GM19043 (cell line): ENCODE data around the gene C17orf50.
"Not testable (repeated sequence)": the region's sequence is repeated elsewhere in the genome, so short reads cannot be mapped to it uniquely, and the experiment has no call there.

Source experiments
- ATAC-seq: cut with Tn5 transposase; IDR thresholded peaks from one replicate; pipeline ENCODE4 v1.9.1; 2021; ENCODE audit warnings: low read depth; ENCODE audit not compliant: unreplicated experiment

C17orf50 gene

DNA sequence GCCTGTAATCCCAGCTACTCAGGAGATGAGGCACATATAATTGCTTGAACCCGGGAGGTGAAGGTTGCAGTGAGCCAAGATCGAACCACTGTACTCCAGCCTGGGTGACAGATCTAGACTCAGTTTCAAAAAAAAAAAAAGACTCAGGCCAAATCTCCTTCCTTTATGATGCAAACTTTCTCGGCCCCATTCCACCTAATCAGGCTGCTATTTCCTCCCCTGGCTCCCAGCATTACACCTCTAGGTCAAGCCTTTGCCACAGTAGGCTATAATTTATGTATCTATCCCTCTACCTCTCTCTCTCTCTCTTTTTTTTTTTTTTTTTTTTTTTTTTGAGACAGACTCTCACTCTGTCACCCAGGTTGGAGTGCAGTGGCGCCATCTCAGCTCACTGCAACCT, 9.1 kb upstream of the C17orf50 start:
- not testable (repeated sequence) for ATAC-seq

DNA sequence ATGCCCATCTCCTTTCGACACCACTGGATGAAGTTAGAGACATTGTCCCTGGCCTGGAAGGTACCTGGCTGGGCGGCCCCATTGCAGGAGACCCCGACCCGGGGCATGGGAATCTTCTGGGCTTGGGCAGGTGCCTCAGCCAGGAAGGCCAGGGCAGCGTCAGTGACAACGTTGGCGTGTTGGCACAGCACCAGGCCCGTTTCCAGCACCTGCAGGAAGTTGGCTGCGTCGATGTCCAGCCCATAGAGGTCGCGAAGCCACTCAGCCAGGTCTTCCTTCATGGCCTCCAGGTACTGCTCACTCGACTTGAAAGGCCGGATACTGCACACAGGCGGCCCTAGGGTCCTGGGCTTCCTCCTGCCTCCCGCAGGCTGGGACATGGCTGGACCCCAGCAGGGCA, 8.2 kb upstream of the C17orf50 start:
- no peak for ATAC-seq

DNA sequence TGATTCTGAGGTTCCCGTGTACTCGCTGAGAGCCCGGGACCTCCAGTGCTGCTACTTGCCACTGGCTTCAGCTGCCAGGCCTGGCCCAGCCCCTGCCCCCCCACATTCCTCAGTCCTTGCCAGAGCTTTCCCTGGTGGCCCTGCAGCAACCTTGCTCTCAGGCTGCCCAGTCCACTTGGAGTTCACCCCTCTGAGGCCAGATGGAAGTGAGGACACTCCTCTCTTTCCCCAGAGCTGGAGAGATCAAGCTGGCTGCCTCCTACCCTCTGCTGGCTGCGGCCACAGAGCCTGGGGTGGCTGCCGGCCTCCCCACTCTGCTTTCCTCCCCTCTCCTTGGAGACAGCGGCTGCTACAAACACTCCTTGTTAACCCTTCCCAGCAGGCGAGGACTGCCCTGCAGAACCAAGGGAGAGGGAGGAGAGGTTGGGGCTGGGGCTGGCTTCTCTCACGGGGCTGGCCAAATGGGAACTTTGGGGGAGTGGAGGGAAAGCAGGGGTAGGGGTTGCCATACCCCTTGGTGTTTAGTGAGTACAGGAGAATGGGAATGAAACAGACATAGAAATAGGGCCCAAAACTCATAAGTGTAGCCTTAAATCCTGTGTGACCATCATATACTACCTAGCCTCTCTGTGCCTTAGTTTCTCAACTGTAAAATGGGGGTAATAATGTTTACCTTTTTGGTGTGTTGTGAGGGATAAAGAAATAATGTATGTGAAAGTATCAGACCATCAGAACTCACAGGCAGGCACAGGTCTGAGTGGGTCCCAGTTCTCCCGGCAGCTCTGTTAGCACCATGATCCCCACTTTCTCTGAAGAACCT, 7.5 kb upstream of the C17orf50 start, which contains the start of gene GAS2L2:
Gene GAS2L2 (minus strand): TSS at position 295 of the 820 bp plus-strand sequence. CDS start 389 bp downstream, outside the sequence.
- no peak for ATAC-seq

DNA sequence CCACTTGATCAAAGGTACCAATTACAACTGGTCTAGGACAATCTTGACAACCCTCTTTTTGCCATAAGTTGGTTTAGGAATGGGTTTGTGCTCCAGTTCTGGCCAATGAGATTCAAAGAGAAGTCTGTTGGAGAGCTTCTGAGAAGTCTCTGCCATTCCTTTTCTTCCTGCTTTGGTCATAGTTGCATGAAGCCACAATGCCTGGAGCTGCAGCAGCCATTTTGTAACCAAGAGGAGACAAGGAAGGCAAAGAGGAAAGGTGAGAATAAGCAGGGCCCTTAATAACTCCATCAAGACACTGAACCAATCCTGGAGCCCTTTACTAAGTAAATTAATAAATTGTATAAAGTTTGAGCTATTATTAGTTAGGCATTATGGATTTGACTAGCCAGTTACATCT, 3.4 kb upstream of the C17orf50 start:
- ATAC-seq: no peak

DNA sequence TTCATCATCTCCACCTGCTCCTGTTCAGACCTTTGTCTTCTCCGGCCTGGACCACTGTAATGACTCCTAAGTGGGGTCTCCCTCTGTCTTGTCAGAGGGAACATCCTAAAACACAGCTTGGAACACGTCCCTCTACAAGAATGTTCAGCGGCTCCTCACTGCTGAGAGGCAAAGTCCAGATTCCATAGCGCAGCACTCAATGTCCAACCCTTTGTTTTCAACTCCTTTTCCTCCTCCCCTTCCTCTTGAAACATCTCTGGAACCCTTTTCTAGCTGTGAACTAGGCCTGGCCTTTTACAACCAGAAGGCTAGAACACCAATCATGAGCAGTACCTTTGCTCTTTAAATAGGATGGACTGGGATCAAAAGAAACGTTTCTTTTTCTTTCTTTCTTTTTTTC, 914 bp downstream of the C17orf50 start:
- no peak for ATAC-seq

DNA sequence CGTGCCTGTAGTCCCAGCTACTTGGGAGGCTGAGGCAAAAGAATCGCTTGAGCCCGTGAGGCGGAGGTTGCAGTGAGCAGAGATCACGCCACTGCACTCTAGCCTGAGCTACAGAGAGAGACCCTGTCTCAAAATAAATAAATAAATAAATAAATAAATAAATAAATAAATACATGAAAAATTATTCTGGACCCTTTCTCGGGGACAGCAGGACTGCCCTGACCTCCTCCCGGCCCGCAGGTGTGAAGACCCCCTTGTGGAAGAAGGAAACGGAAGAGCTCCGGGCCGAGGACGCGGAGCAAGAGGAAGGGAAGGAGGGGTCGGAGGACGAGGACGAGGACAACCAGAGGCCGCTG, 3.1 kb downstream of the C17orf50 start:
- ATAC-seq: no peak

DNA sequence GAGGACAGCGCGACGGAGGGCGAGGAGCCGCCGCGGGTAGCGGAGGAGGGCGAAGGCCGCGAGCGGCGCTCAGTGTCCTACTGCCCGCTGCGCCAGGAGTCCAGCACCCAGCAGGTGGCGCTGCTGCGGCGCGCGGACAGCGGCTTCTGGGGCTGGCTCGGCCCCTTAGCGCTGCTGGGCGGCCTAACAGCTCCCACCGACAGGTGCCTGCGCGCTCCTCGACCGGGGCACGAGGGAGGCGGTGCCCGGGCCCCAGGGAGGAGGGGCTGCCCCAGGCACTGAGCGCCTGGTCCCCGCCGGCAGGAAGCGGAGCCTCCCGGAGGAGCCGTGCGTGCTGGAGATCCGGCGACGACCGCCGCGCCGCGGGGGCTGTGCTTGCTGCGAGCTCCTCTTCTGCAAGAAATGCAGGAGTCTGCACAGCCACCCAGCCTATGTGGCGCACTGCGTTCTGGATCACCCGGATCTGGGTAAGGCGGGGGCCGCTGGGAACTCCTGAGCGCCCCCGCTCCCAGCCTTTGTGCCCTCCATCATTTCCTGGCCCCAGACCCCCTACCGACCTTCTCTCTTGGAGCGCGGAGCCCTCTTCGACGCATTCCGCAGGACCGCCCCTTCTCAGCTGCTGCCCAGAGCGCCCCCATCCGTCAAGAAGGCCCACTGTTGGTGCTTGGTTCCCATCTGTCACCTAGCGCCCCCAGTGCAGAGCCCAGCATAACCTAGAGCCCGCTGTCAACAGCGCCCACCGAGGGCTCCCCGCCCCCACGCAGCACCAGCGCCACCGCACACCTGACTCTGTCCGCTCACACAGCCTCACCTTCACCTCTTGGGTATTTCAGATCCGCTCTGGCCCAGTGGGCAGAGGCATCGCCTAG, 3.7 kb downstream of the C17orf50 start:
- ATAC-seq: peak; percentile 87

DNA sequence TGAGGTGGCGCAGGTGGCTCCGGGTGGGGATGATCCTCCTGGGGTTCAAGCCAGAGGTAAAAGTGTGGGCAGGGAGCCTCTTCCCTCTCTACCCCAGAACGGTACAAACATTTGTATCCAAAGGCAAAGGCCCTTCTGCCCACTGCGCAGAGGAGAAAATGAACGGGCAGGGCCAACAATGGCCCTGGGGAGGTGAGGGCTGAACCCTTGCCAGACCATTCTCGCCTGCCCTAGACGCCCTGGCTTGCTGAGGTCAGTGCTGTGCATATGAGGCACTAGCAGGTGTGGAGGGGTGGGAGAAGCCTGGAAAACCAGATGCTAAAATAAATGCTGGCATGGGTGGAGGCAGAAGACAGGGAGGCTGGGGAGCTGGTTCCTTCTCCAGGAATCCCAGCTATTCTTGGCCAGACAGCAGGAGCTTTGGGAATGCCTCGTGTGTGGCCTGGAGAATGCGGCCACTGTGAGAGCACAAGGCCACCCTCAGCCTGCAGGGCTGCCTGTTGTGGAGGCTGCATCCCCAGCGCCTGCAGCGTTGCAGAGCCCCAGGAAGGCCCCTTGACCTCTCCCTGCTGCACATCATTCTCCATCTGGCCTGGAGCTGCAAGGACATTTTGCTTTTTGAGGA, 4.5 kb downstream of the C17orf50 start:
- ATAC-seq: no peak

DNA sequence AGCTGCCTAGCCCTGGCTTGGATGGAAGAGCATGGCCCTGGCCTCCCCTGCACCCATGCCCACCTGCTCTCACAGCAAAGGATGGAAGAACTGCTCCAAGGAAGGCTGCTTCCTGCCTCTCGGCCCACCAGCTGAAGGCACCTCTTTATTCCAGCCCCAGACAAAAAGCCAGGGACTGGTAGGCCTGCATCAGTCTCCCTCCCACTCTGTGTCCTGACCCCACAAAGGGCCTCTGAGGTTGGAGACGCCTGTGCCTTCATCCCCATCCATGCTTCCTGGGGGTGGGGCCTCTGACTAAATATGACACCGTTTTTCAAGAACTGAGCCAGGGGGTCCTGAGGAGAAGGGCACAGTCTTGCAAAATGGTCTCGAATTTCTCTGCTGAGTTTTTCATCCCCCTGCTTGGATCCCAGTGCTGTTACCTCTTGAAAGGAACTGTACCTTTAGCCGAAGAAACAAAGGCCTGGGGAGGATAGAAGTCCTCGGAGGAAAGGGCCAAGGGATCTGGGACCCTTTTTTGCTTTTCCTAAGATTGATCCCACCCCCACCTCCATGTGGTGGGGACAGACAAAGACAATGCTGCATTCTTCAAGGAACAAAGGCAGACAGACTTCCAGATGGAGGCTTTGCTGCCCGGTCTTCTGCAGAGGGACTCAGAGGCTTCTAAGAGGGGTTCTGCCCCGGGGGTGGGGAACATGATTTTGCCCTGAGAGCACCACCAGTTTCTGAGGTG, 5.2 kb downstream of the C17orf50 start:
- no peak for ATAC-seq

DNA sequence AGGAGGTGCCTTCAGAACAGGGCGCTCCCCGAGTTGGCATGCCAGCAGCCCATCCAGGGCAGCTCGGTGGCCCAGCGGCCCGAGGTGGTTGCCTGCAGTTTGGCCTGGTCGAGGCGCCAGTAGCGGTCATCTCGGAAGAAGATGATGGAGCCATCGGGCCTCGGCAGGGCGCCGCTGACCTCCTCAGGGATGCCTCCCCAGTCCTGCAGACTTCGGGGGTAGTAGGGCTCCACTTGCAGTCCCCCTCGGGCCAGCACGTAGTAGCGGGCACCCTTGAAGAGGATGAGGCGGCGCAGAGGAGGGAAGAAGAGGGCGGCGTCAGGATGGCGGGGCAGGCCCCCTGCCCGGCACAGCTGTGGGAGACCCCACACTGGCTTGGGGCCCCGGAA, 5.8 kb downstream of the C17orf50 start:
- no peak for ATAC-seq

DNA sequence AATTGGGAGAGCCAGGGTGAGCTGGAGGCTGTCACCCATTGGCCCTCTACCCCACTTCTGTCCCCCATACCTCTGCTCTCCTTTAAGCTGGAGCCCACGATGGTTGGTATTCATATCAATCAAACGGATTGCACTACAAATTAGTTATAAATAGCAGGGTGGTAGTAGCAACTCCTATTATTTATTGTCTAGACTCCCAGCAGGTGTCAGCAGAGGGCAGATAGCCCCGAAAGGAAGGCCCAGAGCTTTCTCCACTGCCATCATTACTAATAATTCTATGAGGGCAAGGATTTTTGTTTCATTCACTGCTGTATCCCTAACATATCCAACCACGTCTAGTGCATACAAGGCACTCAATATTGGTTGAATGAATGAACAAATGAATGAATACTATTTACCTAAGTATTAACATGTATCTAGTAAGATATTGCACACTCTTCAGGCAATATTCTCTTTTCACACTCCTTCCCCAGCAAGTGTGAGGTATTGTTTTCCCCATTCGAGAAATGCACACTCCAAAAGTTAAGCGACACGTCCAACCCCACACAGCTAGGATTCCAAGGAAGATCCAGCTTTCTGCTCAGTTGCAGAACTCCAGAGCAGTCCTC, 6.3 kb downstream of the C17orf50 start:
- ATAC-seq: no peak

DNA sequence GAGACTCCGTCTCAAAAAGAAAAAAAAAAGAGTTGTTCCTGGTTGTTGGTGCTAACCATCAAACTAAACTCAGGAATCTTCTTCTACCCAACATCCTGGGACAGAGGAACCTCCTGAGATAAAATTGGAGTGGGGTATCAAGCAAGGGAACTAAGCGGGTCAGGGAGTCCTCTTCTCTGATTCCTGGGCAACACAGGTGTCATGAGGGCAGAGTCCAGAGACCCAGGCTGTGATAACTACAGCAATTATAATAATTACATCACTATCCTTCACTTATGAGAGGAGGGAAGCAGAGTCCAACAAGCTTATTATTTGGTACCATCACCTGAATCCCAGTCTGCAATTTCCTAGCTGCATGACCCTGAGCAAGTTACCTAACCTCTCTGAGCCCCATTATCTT, 8.1 kb downstream of the C17orf50 start:
- no peak for ATAC-seq

DNA sequence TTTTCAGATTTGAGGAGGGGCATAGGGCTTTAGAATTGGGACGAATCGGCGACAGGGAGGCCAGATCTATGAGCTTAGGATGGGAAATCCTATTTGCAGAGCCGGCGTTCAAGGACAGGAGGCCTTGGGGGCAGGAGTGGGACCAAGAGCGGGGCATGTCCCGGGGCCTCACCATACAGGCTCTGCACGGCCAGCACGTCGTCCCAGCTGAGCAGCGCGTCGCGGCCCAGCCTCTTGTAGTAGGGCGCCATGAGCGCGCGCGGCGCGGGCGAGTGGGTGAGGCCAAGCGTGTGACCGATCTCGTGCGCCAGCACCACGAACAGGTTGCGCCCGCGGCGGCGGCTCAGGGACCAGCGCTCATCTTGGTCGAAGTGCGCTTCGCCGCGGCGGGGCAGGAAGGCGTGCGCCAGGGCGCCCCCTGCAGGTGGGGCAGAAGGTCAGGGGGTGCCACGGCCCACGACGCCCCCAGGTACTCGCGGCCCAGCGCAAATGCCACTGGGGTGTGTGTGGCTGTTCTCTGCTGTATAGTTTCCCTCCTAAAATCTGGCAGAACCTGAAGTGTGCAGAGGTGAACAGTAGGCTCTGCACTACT, 9.3 kb downstream of the C17orf50 start:
- no peak for ATAC-seq

DNA sequence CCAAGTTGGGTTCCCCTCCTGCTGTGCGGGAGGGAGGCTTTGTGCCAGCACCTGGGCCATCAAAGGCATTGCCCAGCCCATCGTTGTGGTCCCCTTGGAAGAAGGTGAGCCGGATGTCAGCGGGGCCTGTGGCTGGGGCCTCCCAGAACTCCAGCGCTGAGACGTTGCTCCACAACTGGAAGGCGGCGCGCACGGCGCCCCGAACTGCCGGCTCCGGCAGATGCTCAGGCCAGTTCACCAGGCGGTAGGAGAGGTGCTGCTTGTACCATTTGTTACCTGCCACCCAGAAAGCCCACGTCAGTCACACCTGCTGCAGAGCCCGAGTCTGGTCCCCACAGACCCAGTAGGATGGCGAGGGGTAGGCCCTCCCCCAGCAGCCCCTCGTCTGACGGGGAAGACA, 12.4 kb downstream of the C17orf50 start:
- no peak for ATAC-seq

DNA sequence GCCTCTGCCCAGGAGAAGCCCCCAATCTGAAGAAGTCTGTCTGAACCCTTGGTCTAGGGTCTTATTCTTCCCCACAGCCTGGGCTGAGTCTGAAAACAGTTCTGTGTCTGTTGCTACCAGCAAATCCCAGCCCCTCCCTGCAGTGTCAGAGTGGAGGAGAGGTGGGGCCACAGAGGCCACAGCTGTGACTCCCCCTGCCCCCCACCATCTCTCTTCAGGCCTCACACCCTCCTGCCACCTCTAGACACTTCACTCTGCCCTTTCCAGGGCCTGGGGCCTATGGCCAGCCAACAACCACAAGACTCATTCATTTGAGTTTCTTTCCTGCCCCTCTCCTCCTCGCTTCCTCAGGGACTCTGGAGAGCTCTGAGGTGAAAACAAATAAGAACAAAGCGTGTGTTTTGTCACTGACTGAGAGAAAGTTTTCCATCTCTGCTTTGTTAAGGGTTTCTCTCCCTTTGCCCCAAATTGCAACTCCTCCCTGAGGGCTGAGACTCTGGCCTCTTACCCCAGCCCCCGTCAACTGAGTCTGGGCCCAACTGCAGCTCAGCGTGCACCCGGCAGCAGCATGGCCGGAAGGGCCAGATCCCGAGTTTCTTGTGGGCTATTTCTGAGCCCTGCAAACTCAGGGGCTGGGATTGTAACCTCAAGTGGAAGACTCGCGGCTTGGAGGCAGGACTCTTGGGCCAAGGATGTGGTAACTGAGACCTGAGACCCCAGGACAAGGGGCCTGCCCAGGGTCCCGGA, 13.2 kb downstream of the C17orf50 start:
- ATAC-seq: no peak

DNA sequence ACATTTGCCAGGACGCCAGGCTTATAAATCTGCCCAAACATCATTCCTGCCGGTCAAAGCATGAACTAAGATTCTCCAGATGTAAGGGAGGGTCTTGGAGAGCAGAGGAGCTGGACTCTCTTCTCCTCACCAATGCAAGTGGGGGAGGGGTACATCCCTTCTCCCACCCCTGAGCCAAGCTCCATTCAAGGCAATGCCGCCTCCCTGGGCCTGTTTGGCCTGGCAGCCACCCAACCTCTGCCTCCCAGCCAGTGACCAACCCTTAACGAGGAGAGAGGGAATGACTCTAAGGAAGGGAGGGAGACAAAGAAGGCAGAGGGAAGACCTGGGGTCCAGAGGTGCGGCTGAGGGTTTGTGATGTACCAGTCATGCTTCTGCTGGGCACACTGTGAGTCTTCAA, 13.8 kb downstream of the C17orf50 start:
- no peak for ATAC-seq

DNA sequence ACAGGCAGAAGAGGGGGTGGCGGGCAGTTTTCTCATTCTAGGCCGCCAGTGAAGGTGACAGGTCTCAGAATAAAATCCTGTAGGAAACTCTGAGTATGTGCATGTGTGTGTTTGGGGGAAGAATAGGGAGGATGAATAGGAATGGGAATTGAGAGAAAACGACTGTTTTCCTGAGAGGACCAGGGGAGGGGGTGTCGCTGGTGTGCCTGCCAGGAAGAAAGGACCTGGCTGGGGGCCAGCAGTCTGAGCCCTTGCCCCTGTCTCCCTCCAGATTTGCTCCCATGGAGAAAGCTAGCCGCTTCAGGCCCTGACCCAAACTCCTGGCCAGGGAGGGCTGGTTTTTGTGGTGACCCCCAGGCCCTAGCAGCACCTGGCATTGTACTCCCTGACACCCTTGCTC, 14.4 kb downstream of the C17orf50 start:
- no peak for ATAC-seq

DNA sequence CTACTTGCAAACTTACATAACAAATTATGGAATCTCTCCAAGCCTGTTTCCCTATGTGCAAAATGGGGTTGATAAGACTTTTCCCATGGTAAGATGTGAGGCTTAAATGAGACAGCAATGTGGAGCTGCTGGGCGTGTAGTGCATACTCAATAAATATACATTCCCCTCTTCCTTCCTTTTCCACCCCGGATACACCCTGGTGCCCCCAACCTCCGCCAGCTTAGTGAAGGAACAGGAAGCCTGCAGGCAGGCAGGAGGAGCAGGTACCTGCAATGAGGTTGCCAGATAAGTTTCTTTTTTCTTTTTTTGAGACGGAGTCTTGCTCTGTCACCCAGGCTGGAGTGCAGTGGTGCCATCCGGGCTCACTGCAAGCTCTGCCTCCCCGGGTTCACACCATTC, 14.9 kb downstream of the C17orf50 start:
- no peak for ATAC-seq

DNA sequence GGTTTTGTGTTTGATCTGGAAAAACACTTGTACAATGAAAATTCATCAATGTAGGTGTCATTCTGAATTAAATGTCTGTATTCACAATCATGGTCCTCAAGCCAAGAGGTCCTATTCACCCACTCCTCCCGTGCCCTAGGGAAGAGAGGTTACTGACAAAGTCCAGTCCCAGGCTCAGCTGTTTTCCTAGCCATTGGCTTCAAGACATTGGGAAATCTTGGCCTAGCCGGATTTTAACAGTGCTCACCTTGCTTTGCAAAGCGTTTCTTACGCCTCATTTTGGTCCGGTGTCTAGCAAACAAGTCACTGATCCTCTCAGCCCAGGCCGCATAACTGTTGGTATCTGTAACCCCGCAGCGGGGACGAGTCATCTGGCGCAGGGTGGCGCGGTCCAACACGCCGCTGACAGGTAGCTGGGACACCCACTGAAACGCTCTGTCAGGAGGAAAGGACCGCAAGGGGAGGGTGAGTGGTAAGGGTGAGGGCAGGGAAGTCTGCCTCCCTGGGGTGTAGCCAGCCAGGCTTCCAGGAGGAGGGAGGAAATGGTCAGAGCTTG, 18.0 kb downstream of the C17orf50 start:
- ATAC-seq: no peak
